GM21367 (cell line): ENCODE results near the gene CRADD.
"Not testable (repeated sequence)": the region's sequence is repeated elsewhere in the genome, so short reads cannot be mapped to it uniquely, and the experiment has no call there.

Experiments
- ATAC-seq: cut with Tn5 transposase; IDR thresholded peaks from one replicate; pipeline ENCODE4 v1.9.1; 2021; ENCODE audit not compliant: unreplicated experiment

The CRADD gene

DNA sequence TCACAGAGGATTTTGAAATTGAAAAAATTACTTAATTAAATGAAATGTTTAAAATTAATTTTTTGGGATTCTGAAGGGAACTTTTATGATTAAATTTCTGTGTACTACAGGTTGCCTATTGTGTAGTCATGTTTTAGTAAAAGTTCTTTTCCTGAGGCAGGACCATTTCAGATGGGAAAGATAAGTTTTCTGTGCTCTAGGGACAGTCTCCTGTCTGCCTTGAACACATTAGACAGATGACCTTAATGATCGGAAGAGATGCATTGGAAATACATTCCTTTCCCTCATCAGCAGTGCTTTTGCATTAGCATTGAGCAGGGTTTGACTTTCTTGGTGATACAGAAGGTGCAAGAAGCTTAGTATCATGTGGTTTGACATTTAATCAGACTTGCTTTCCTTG lies 28.1 kb downstream of the CRADD start:
- no peak for ATAC-seq

DNA sequence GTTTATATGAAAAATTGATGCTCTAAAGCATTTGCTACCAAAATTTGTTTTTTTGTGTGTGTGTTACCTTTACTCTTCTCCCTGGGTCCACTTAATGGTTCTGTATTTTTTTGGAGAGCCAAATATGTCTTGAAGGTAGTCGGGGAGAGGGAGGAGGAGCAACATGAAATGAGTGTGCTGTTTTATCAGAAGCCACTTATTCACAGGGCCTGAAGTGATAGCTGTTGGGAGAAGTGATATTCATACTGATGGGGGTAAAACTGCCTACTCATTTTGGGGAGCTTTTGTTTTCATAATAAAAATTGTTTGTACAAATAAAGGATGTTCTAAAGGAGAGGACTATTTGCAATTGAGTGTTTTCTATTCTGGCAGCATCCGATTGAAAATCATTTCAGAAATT lies 29.2 kb downstream of the CRADD start:
- ATAC-seq: no peak

DNA sequence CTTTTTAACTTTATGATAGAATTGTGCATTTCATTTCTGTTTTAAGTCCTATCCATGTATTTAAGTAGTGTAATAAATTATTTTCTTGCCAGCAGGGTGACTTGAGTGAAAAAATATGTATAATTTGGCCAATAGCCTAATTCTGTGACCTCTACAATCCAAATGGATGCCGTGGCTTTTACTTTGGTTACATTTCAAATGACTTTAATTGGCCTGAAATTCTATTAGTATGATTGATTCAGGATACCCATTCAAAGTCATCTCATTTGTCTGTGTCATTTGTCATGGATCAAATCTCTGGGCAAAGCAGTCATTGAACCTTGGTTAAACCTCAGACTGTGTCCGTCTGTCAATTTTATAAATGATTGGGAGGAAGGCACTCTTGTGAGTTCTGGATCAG lies 29.6 kb downstream of the CRADD start:
- no peak for ATAC-seq

DNA sequence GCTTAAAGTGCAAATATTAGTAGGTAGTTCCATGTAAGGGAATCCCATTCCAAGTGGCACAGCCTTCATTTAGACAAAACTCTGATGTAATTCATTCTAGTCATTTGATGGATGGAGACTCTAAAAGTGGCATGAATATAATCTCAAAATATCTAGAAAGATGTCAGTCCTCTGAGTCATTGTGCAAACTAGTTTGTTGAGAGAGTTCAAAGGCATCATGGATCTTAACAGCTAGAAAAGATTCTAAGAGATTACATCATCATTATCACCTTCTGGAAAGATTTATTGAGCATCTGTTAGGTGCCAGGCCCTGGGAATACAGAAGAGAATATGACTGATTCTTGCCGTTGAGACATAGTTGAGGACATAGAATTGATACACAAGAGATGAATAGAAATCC lies 30.7 kb downstream of the CRADD start:
- ATAC-seq: no peak

DNA sequence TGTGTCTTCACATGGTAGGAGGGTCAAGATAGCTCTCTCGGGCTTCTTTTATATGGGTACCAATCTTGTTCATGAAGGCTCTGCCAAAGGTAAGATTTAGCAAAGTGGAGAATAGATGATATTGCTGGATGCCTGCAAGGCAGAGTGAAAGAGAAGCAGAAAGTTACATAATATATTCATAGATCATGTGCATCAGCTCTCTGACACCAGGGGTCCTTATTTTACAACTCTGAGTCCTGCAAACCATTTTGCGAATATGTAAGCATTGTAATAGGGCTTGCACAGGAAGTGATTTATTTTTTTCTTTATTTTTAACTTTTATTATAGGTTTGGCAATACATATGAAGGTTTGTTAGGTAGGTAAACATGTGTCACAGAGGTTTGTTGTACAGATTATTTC lies 31.8 kb downstream of the CRADD start:
- no peak for ATAC-seq

DNA sequence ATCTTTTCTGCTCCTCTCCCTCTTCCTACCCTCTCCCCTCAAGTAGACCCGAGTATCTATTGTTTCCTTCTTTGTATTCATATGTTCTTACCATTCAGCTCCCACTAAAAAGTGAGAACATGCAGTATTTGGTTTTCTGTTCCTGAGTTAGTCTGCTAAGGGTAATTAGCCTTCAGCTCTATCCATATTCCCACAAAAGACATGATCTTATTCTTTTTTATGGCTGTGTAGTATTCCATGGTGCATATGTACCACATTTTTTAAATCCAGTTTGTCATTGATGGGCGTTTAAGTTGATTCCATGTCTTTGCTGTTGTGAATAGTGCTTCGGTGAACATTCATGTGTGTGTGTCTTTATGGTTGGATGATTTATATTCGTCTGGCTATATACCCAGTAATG lies 32.2 kb downstream of the CRADD start:
- no peak for ATAC-seq

DNA sequence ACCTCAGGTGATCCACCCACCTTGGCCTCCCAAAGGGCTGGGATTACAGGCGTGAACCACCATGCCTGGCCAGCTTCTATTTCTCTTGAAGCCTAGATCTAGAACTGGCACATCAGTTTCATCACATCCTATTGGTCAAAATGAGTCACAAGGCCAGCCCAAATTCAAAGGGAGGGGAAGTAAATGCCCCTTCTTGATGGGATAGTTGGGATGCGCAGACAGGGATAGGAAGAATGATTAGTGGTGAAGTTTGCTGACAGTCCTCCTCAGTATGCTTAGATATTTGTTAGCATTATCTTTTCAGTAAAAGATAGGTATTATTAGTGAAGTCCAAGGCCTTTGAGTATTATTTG lies 33.4 kb downstream of the CRADD start:
- no peak for ATAC-seq

DNA sequence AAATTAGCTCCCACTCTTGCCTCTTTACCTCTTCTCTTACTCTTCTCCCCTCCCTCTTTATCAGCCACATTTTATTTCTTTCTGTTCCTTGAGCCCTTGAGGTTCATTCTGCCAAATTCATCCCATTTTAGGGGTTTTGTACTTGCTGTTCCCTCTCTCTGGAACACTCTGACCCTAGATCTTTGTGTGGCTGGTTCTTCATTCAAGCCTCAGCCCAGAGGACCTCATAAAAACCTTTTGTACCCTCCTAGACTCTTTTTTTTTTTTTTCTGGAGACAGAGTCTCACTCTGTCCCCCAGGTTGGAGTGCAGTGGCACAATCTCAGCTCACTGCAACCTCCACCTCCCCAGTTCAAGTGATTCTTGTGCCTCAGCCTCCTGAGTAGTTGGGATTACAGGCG lies 34.3 kb downstream of the CRADD start:
- ATAC-seq: not testable (repeated sequence)

DNA sequence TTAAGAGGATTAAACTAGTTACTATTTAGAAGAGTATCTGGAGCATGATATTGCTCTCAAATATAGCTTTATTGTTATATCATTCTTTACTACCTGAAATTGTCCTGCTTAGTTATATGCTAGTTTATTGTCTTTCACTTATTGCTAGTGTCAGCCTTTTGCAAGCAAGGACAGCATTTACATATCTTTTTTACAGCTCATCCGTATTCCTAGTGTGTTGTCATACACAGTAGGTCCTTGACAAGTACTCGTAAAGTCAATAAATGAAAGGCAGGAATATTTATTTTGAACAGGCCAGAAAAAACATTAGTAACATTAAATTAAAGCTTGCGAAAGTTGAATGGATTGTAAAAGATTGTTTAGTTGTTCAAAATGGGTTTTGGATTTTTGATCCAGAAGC lies 35.0 kb downstream of the CRADD start:
- ATAC-seq: no peak

DNA sequence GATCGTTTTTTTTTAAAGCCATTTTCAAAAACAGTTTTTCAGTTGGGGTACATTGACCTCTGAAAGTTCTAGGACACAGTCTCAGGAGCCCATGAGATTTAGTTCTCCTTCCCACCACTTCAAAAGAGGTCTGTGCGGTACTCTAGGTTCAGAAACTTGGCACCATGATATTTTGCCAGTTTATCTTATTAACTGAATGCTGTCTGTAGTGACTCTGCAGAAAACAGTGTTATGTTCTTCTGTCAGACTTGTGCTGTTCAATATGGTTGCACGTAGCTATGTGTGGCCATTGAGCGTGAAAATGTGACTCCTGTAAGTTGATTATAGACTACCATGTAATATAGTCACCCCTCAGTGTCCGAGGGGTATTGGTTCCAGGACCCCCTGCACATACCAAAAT lies 35.9 kb downstream of the CRADD start:
- ATAC-seq: no peak

DNA sequence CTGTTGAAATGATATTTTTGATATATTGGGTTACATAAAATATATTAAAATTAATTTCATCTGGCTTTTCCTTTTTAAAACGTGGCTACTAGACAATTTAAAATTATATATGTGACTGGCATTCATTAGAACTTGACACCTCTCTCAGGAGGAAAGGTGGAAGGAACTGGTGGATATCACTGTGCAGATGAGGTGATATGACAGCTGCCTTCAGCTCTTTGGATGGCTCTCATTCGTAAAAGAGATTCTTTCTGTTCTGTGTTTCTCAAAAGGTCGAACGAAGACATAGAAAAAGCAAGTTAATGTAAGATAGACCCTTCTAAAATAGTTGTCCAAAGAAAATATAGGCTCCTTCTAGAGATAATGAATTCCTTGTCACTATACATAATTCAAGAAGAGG lies 36.6 kb downstream of the CRADD start:
- ATAC-seq: no peak

DNA sequence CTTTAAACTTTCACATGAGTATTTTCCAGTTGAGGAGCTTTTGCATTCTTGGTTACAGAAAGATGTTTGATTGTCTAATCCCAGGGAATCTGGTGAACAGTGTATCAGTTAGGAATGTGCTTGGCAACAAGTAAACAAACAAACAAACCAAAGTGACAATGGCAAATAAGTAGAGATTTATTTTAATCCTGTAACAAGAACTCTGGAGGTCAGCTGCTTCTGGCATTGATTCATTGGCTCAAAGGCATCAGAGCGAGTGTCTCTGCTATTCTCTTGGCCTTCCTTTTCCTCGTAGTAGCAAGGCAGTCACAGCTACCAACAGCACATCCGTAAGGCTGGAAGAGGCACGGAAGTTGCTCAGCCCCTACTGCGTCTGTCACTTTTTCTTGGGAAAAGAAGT lies 37.2 kb downstream of the CRADD start:
- ATAC-seq: no peak

DNA sequence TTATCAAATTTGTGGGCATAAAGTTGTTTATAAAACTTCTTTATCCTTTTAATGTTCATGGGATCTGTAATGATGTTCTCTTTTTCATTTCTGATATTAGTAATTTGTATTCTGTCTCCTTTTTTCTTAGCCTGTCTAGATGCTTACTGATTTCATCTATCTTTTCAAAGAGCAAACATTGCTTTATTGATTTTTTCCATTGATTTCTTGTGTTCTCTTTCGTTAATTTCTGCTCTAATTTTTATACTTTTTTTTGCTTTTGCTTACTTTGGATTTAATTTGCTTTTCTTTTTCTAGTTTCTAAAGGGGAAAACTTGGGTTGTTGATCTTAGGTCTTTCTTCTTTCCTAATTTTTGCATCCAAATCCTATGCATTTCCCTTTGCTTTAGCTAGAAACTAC lies 42.5 kb downstream of the CRADD start:
- ATAC-seq: no peak

DNA sequence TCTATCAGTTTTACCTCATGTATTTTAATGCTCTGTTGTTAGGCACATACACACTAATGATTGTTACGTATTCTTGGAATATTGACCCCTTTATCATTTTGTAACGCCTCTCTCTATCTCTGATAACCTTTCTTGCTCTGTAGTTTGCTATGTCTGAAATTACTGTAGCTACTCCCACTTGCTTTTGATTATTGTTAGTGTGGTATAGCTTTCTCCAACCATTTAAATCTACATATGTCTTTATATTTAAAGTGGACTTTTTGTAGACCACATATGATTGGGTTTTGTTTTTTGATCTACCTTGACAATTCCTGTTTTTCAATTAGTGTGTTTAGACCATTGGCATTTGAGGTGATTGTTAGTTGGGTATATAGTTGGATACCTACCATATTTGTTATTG lies 43.4 kb downstream of the CRADD start:
- no peak for ATAC-seq

DNA sequence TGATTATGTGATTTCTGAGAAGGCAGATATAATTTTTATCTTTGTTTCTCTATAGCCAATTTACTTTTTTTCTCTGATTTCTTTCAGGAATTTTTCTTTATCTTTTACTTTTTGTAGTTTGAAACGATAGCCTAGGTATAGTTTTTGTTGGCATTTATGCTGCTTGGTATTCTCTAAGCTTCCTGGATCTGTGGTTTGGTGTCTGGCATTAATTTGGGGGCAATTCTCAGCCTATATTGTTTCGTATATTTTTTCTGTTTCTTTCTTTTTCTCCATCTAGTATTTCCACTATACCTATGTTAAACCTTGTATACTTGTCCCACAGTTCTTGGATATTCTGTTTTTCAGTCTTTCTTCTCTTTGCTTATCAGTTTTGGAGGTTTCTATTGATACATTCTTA lies 45.0 kb downstream of the CRADD start:
- ATAC-seq: no peak

DNA sequence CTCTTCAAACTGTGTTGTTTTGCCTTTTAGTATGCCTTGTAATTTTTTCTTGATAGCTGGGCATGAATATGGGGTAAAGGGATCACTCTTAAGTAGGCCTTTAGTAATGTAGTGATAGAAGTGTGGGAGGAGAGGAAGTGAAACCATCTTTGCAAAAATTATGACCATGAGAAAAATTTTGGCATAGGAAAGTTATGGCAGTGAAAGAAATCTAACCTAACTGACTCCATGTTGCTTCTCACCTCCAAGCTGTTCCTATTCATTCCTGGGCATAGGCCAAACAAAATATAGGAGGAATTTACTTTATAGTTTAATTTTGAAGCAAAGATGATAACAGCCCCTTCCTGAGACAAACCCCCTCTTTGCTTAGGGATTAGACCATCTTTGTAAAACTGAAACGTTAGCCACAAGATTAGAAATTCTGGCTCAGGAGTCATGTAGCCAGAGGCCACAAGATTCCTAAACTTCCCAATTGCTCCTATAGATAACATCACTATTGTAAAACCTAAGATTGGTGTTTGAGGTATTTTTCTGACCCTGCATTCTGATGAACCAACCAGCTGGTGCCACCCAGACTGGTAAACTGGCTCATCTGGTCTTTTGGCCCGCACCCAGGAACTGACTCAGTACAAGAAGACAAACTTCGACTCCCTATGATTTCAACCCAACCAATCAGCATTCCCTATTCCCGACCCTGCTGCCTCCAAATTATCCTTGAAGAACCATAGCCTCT lies 45.8 kb downstream of the CRADD start:
- ATAC-seq: no peak

DNA sequence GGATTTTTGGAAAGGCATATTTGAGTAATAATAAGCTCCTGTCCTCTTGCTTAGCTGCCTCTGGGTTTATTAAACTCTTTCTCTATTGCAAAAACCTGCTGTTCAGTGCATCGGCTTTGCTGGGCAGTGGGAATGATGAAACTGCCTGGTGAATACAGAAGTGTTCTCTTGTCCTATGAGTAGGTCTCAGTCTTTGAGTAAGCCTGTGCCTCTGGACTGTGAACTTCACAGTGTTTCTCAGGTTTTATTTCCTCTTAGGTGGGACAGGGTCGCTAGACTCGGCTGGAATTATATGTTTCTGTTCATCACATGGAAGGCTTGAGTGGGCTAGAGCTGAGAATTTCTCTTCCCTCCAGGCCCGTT lies 46.4 kb downstream of the CRADD start:
- ATAC-seq: no peak

DNA sequence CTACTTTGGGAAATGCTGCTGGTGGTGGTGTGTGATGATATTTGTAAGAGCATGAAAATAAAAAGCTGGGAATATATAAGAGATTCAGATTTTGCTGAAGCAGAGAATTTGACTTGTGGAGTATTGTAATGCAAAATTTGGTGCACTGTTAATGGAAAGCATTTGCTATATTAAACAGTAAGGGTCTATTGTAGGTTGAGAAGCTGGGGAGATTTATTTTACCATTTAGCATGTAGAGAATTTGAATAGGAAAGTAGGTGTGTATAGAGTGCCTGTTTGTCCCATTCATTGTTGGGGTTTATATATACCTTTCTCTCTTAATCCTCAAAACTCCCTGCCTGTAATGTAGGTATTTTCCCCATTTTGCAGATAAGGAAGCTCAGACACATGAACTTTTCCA lies 48.4 kb downstream of the CRADD start:
- ATAC-seq: no peak

DNA sequence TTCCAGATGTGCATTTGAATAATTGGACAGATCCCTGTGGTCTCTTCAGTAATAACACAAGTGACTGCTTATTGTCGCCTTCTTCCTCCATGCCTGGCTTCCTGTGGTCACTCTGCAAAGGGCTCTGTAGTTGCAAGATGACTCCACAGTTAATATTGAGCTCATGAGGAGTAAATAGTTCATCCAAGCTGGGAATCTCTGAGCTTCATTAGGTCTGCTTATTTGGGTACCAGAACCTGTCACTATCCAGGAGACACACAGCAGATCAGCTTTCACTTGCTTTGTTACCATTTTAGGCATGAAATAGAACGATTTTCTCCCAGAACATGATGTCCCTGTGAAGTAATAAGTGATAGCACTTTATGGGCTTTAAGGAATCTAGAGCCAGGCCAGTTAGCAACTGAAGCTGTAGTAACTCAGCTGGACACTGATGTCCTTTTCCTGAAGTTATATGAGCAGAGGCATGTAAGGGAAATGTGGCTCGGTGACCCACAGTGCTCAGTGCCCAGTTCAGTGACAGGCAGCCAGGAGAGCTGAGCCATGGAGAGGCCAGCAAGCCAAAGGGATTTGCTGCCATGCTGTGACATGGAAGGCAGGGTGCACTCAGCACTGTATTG lies 50.1 kb downstream of the CRADD start:
- no peak for ATAC-seq

DNA sequence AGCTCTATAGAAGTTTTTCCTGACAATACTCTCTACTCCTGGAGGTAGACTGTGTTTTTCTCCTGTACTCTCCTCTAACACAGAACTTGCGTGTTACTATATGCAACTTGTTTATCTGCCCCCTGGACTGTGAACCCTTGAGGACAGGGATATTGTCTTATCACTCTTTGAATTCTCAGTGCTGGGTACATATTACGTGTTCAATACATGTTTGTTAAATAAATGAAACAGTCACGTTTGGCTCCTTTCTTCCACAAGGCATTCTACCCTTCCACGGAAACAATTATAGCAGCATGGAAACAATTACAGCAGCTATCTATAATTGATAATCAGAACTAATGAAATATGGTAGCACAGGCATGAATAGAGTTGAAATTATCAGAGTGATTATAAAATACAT lies 50.7 kb downstream of the CRADD start:
- ATAC-seq: no peak

DNA sequence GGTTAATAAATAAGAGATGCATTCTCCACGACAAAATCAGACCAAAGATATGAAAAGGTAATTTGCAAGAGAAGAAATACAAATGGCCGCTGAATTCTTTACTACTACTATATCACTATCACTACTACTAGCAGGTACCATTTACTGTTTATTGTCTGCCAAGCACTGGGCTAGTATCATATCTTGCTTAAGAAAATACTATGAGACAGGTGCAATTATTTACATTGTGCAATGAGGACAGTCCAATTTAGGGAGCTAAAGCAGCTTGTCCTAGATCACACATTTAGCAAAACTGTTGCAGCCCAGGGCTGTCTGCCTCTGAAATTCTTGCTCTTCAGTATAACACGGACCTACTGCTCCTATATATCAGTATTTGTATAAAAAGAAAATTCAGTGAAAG lies 52.8 kb downstream of the CRADD start:
- ATAC-seq: no peak

DNA sequence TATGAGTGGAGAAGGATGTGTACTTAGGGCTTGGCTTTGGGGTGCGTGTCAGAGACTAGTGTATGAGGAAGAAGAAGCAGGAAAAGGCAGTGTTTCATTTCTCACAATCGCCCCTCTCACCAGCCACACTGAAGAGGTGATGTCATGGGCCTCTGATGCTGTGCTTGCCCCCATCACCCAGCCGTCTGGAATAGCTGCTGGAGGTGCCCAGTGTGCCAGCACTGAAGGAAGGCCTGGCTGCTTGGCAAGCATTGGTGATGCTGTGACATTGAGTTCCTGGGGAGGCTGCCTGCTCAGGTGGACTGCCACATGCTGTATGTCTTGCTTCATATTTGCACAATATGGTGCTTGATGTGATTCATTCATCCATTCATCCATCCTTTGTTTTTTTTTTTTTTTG lies 56.2 kb downstream of the CRADD start:
- ATAC-seq: no peak

DNA sequence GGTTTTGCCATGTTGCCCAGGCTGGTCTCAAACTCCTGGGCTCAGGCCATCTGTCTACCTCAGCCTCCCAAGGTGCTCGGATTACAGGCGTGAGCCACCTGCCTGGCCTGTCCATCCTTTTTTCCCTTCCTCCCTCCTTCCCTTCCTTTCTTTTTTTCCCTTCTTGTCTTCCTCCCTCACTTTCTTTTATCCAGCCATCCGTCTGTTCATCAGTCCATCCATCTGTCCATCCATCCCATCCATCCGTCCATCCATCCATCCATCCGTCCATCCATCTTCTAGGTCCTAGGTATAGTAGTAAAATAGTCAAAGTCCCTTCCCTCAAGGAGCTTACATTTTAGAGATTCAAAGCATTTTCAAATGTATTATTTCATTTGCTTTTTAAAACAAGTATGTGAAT lies 56.8 kb downstream of the CRADD start:
- no peak for ATAC-seq
